SK-N-SH (cell line): ENCODE measurements around the gene KSR2. TPM values are rescaled to one million over a fixed set of nuclear protein-coding genes. Genes with fewer than 3 reads are reported as not detected.

ENCODE experiments used
- CTCF ChIA-PET: fragments of 300-600, 350-600 bp; formaldehyde crosslinking; extraction: SDS; loops from one replicate; lab custom pipeline; 2021; lab: Yijun Ruan, JAX
- POLR2A ChIA-PET: fragments of 350-600 bp; sonication (Branson Sonifier 250); formaldehyde crosslinking; extraction: SDS; loops from one replicate; lab custom pipeline; 2020; ENCODE audit warnings: antibody characterized with exemption, inconsistent platforms; lab: Yijun Ruan, JAX
- DNase-seq: peaks from one replicate; pipeline ENCODE4 v3.0.0; 2012
- H2AFZ ChIP-seq: fragments of 200-600 bp; sonication (generic); 2 replicates; pipeline ENCODE4 v1.8.1; 2016; ENCODE audit warnings: antibody characterized with exemption, mild to moderate bottlenecking, low read depth
- H3F3A ChIP-seq: fragments of 200-600 bp; sonication (generic); replicated peaks from 2 replicates; pipeline ENCODE3; 2016; ENCODE audit warnings: antibody characterized with exemption, mild to moderate bottlenecking; ENCODE audit not compliant: insufficient read depth
- H3K27ac ChIP-seq, 2 experiments: fragments of 200-500 bp in 1 of 2; fragments of 200-600 bp in 1 of 2; sonication (Bioruptor generic) in 1 of 2; sonication (generic), shearing (Covaris generic) in 1 of 2; 2 replicates each; pipeline versions ENCODE4 v1.5.1 to v1.6.1; 2014 to 2016; ENCODE audit warnings: low read depth in 2 of 2, inconsistent platforms in 1 of 2, low read length in 1 of 2, mild to moderate bottlenecking in 1 of 2, mixed read lengths in 1 of 2
- H3K27me3 ChIP-seq: fragments of 200-600 bp; sonication (generic), shearing (Covaris generic); 2 replicates; pipeline ENCODE4 v1.6.1; 2016; ENCODE audit warnings: mixed run types; ENCODE audit not compliant: insufficient read depth
- H3K36me3 ChIP-seq, 2 experiments: fragments of 200-500 bp in 1 of 2; fragments of 200-600 bp in 1 of 2; sonication (Bioruptor generic) in 1 of 2; sonication (generic) in 1 of 2; replicated peaks in 1 of 2; 2 replicates each; pipeline versions ENCODE3 to v1.5.1; 2014 to 2016; ENCODE audit warnings: low read length in 1 of 2, mild to moderate bottlenecking in 1 of 2; ENCODE audit not compliant: insufficient read depth in 2 of 2, control insufficient read depth in 1 of 2
- H3K4me1 ChIP-seq, 2 experiments: fragments of 200-500 bp in 1 of 2; fragments of 200-600 bp in 1 of 2; sonication (Bioruptor generic) in 1 of 2; sonication (generic), shearing (Covaris generic) in 1 of 2; 2 replicates each; pipeline versions ENCODE4 v1.5.1 to v1.6.1; 2014 to 2016; ENCODE audit warnings: low read depth in 1 of 2, low read length in 1 of 2, mixed run types in 1 of 2; ENCODE audit not compliant: insufficient read depth in 2 of 2, control insufficient read depth in 1 of 2
- H3K4me2 ChIP-seq: fragments of 200-600 bp; sonication (generic), shearing (Covaris generic); 2 replicates; pipeline ENCODE4 v1.6.1; 2017; ENCODE audit warnings: mixed run types
- H3K4me3 ChIP-seq, 2 experiments: fragments of 200-500 bp in 1 of 2; fragments of 200-600 bp in 1 of 2; sonication (Bioruptor generic) in 1 of 2; sonication (generic), shearing (Covaris generic) in 1 of 2; 2 replicates each; pipeline versions ENCODE4 v1.5.1 to v1.8.1; 2014 to 2016; ENCODE audit warnings: low read depth in 2 of 2, inconsistent platforms in 1 of 2, low read length in 1 of 2, mild to moderate bottlenecking in 1 of 2, mixed read lengths in 1 of 2, moderate library complexity in 1 of 2
- H3K79me2 ChIP-seq: fragments of 200-600 bp; sonication (generic); 2 replicates; pipeline ENCODE4 v1.8.1; 2017; ENCODE audit warnings: mild to moderate bottlenecking; ENCODE audit not compliant: insufficient read depth
- H3K9ac ChIP-seq: fragments of 200-600 bp; sonication (generic); 2 replicates; pipeline ENCODE4 v1.6.1; 2017; ENCODE audit warnings: mixed run types
- H3K9me2 ChIP-seq: fragments of 200-600 bp; sonication (generic); 2 replicates; pipeline ENCODE4 v1.6.1; 2017; ENCODE audit warnings: mixed run types
- H3K9me3 ChIP-seq: fragments of 200-600 bp; sonication (generic); 2 replicates; pipeline ENCODE4 v1.6.1; 2017; ENCODE audit warnings: mixed run types, mild to moderate bottlenecking, moderate library complexity
- H4K20me1 ChIP-seq: fragments of 200-600 bp; sonication (generic); 2 replicates; pipeline ENCODE4 v1.6.1; 2017; ENCODE audit warnings: mild to moderate bottlenecking, mixed run types; ENCODE audit not compliant: insufficient read depth
- CHD2 ChIP-seq: fragments of 150-350 bp; IDR thresholded peaks from 2 replicates; pipeline ENCODE4 v1.6.1; 2018; ENCODE audit warnings: low read length; ENCODE audit not compliant: partially characterized antibody
- EP300 ChIP-seq, 2 experiments: IDR thresholded peaks; 2 replicates each; pipeline versions ENCODE4 v1.4.0 to v1.6.1; 2012; ENCODE audit warnings: borderline replicate concordance in 1 of 2, low read depth in 1 of 2, low read length in 1 of 2
- EZH2phosphoT487 ChIP-seq: fragments of 200-600 bp; sonication (generic); IDR thresholded peaks from 2 replicates; pipeline ENCODE4 v1.6.1; 2017; ENCODE audit warnings: low read depth, mixed run types, mild to moderate bottlenecking, antibody characterized with exemption, moderate library complexity, borderline replicate concordance
- FOSL2 ChIP-seq: IDR thresholded peaks from 2 replicates; pipeline ENCODE4 v1.4.0; 2012; ENCODE audit warnings: low read depth, mild to moderate bottlenecking, moderate library complexity, borderline replicate concordance
- FOXJ3 ChIP-seq: sonication (generic); formaldehyde crosslinking; IDR thresholded peaks from 2 replicates; pipeline ENCODE4 v1.5.1; 2020; ENCODE audit warnings: mild to moderate bottlenecking, missing genetic modification reagents
- FOXM1 ChIP-seq: IDR thresholded peaks from 2 replicates; pipeline ENCODE4 v1.4.0; 2012; ENCODE audit warnings: low read depth, mild to moderate bottlenecking
- GABPA ChIP-seq: IDR thresholded peaks from 2 replicates; pipeline ENCODE4 v1.4.0; 2012; ENCODE audit warnings: low read depth, mild to moderate bottlenecking
- GATA2 ChIP-seq: sonication (generic); formaldehyde crosslinking; IDR thresholded peaks from 2 replicates; pipeline ENCODE4 v1.5.0; 2020; ENCODE audit warnings: mild to moderate bottlenecking, missing genetic modification reagents
- IRF3 ChIP-seq: fragments of 150-350 bp; IDR thresholded peaks from 2 replicates; pipeline ENCODE4 v1.6.1; 2016; ENCODE audit warnings: mild to moderate bottlenecking, low read depth, low read length
- JUND ChIP-seq: IDR thresholded peaks from 2 replicates; pipeline ENCODE4 v1.4.0; 2012
- MEF2A ChIP-seq: IDR thresholded peaks from 2 replicates; pipeline ENCODE4 v1.4.0; 2012; ENCODE audit warnings: low read depth, borderline replicate concordance
- MXI1 ChIP-seq: IDR thresholded peaks from 2 replicates; pipeline ENCODE4 v1.6.1; 2012; ENCODE audit warnings: mild to moderate bottlenecking, low read depth, low read length, improper control_type of control experiment
- NFIC ChIP-seq: IDR thresholded peaks from 2 replicates; pipeline ENCODE4 v1.4.0; 2012; ENCODE audit warnings: borderline replicate concordance
- NRF1 ChIP-seq: IDR thresholded peaks from 2 replicates; pipeline ENCODE4 v1.6.1; 2012; ENCODE audit warnings: low read depth, mild to moderate bottlenecking, low read length
- RCOR1 ChIP-seq: fragments of 150-350 bp; IDR thresholded peaks from 2 replicates; pipeline ENCODE4 v1.6.1; 2017; ENCODE audit warnings: antibody characterized with exemption, low read length
- RXRA ChIP-seq: IDR thresholded peaks from 2 replicates; pipeline ENCODE4 v1.4.0; 2012; ENCODE audit warnings: low read depth, mild to moderate bottlenecking, borderline replicate concordance
- SMC3 ChIP-seq: IDR thresholded peaks from 2 replicates; pipeline ENCODE4 v1.6.1; 2012; ENCODE audit warnings: low read depth, low read length, improper control_type of control experiment
- TEAD4 ChIP-seq: IDR thresholded peaks from 2 replicates; pipeline ENCODE4 v1.4.0; 2012; ENCODE audit warnings: mild to moderate bottlenecking, borderline replicate concordance; ENCODE audit not compliant: insufficient read depth
- USF1 ChIP-seq: IDR thresholded peaks from 2 replicates; pipeline ENCODE4 v1.4.0; 2012; ENCODE audit warnings: low read depth, borderline replicate concordance
- WGBS: methylation state at CpG from one replicate; pipeline ENCODE4 v1.1.6; 2017; ENCODE audit warnings: low lambda C conversion rate; 5-methylcytosine and 5-hydroxymethylcytosine counted together
- polyA plus RNA-seq, 3 experiments: library from polyadenylated mRNA; depleted of rRNA; stranded (reverse); fragments of >200 nt; gene quantifications; 2 replicates each; pipeline ENCODE4 v1.2.3, GENCODE V29; 2012
- TF ChIP-seq, protein P1 (sequence below): IDR thresholded peaks from 2 replicates; pipeline ENCODE4 v1.4.0; 2012; ENCODE audit warnings: low read depth
- TF ChIP-seq, protein P2 (sequence below): fragments of 150-350 bp; IDR thresholded peaks from 2 replicates; pipeline ENCODE4 v1.6.1; 2017; ENCODE audit warnings: antibody characterized with exemption, low read length, low read depth, borderline replicate concordance
- TF ChIP-seq, protein P3 (sequence below): IDR thresholded peaks from 2 replicates; pipeline ENCODE4; 2012

Gene KSR2
- polyA plus RNA-seq, 1 of the 3 experiments (the other 2 are of a cell fraction), result 0.12 TPM

GRCh38 chr12:117863002-117863709, 105.6 kb downstream of the KSR2 start:
- TF ChIP-seq TEAD4, result no peak
- TF ChIP-seq JUND, result no peak
- TF ChIP-seq GATA2 (CRISPR knock-in tag), result no peak
- no peak for TF ChIP-seq GABPA
- no peak for TF ChIP-seq SMC3
- no peak for TF ChIP-seq IRF3
- TF ChIP-seq RXRA, result no peak
- no peak for TF ChIP-seq FOXJ3 (CRISPR knock-in tag)
- TF ChIP-seq, protein P1, sequence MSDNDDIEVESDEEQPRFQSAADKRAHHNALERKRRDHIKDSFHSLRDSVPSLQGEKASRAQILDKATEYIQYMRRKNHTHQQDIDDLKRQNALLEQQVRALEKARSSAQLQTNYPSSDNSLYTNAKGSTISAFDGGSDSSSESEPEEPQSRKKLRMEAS, result no peak
- TF ChIP-seq NRF1, result no peak
- no peak for TF ChIP-seq MXI1
- no peak for TF ChIP-seq RCOR1
- TF ChIP-seq EZH2phosphoT487, result no peak
- TF ChIP-seq NFIC, result no peak
- H3K27me3 ChIP-seq, result no peaks in the 10 kb centered on the region
- no peak overlapping the region for H3K4me3 ChIP-seq
- no peak overlapping the region for H3K4me2 ChIP-seq
- H3K4me1 ChIP-seq, result no peaks in the 10 kb centered on the region
- H3K79me2 ChIP-seq, result no peaks in the 10 kb centered on the region
- CTCF ChIA-PET, result interaction anchor here (1.1 kb wide), 1 partner anchor 13 kb away, joined by 6 read pairs; no protein-coding TSS in a partner anchor
- no peak overlapping the region for H2AFZ ChIP-seq
- H3K9me2 ChIP-seq, result no peaks in the 10 kb centered on the region
- POLR2A ChIA-PET, result no interaction called here
- no peak overlapping the region for H3K9ac ChIP-seq
- no peaks in the 10 kb centered on the region for H3K36me3 ChIP-seq
- no peaks in the 10 kb centered on the region for H4K20me1 ChIP-seq
- no peaks in the 10 kb centered on the region for H3F3A ChIP-seq
- WGBS, result 66% methylated on average over 9 of the region's 10 CpGs
- no peak for DNase-seq
- no peak overlapping the region for H3K27ac ChIP-seq
- no peaks in the 10 kb centered on the region for H3K9me3 ChIP-seq

DNA sequence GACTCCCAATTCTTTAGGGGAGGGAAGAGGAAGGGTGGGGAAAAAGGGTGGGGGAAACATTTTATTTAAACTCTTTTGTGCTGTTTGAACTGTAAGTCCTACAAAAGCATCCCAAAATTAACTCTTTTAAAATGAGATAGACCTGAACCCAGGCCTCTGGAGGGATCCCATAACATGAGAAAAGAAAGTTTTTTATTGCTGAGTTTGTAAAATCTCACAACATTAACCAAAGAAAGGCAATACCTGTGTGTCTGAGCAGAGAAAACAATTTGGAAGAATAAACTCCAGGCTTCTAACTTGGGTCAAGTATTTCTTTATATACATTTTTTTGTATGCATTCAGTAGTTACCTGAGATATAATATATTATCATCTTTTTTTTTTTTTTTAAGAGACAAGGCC, 107.1 kb downstream of the KSR2 start:
- TF ChIP-seq MEF2A (no peak), TEAD4 (no peak), CHD2 (no peak), NFIC (no peak), EZH2phosphoT487 (no peak), GABPA (no peak), FOXM1 (no peak), RXRA (no peak), FOSL2 (no peak), EP300 (IDR thresholded peaks at IDR 0.05; ENCODE audit: borderline replicate concordance in 1 of 2, low read depth in 1 of 2, low read length in 1 of 2) (no peak), GATA2 (CRISPR knock-in tag) (no peak), JUND (no peak), USF1 (no peak)
- TF ChIP-seq, protein P2, sequence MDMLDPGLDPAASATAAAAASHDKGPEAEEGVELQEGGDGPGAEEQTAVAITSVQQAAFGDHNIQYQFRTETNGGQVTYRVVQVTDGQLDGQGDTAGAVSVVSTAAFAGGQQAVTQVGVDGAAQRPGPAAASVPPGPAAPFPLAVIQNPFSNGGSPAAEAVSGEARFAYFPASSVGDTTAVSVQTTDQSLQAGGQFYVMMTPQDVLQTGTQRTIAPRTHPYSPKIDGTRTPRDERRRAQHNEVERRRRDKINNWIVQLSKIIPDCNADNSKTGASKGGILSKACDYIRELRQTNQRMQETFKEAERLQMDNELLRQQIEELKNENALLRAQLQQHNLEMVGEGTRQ, result no peak
- TF ChIP-seq, protein P3, sequence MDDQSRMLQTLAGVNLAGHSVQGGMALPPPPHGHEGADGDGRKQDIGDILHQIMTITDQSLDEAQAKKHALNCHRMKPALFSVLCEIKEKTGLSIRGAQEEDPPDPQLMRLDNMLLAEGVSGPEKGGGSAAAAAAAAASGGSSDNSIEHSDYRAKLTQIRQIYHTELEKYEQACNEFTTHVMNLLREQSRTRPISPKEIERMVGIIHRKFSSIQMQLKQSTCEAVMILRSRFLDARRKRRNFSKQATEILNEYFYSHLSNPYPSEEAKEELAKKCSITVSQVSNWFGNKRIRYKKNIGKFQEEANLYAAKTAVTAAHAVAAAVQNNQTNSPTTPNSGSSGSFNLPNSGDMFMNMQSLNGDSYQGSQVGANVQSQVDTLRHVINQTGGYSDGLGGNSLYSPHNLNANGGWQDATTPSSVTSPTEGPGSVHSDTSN, result no peak
- Histone ChIP-seq H3K4me1 (no peaks in the 10 kb centered on the region), H3K9me3 (no peaks in the 10 kb centered on the region), H4K20me1 (no peaks in the 10 kb centered on the region), H3K9ac (no peak overlapping the region), H3K27ac (no peak overlapping the region), H3K4me2 (no peak overlapping the region), H2AFZ (no peak overlapping the region), H3K36me3 (no peaks in the 10 kb centered on the region), H3K9me2 (no peaks in the 10 kb centered on the region), H3K79me2 (no peaks in the 10 kb centered on the region), H3K27me3 (no peaks in the 10 kb centered on the region), H3K4me3 (no peak overlapping the region), H3F3A (peaks cover 4% of the 10 kb centered on the region)
- ChIA-PET POLR2A (no interaction called here), CTCF (no interaction called here)
- no peak for DNase-seq
